GM19238 (cell line): ENCODE results near the gene TBC1D3D.
"Not testable (repeated sequence)": the region's sequence is repeated elsewhere in the genome, so short reads cannot be mapped to it uniquely, and the experiment has no call there.

ENCODE experiments used
- DNase-seq: peaks from one replicate; pipeline ENCODE4 v3.0.0; 2011; ENCODE audit warnings: low spot score; ENCODE audit not compliant: insufficient read length

Gene TBC1D3D

DNA sequence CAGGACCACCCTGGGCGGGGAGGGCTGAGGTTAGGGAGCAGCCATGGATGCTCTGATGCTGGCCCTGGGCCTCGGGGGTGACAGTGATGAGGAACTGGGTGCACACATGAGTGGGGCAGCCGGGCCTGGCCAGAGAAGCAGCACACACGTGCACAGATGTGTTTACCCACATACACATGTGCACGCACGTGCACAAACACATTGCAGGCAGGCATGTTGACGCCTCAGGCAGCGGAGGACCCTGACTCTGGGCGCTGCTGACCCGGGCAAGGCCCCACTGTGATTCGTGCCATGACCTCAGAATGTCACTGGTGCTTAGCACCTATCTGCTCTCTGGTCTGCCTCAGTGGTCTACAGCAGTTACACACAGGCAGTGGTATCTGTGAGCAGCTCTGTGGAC is at the start of gene TBC1D3D:
TBC1D3D (plus strand) TSS at position 301 of the 400 bp plus-strand sequence. CDS start 1,585 bp downstream, outside the sequence.
- not testable (repeated sequence) for DNase-seq

DNA sequence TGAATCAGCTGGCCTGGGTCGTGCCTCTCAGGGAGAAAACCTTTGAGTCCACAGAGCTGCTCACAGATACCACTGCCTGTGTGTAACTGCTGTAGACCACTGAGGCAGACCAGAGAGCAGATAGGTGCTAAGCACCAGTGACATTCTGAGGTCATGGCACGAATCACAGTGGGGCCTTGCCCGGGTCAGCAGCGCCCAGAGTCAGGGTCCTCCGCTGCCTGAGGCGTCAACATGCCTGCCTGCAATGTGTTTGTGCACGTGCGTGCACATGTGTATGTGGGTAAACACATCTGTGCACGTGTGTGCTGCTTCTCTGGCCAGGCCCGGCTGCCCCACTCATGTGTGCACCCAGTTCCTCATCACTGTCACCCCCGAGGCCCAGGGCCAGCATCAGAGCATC is 14.8 kb upstream of the TBC1D3D start, which contains the start of gene TBC1D3L:
TBC1D3L (minus strand) TSS at position 101 of the 400 bp plus-strand sequence. CDS start 1,540 bp downstream, outside the sequence.
- DNase-seq: not testable (repeated sequence)
